ENCODE results near the gene CAT.
A peak's percentile ranks its signal among the peaks of the same experiment; 100 is the strongest.

The CAT gene

DNA sequence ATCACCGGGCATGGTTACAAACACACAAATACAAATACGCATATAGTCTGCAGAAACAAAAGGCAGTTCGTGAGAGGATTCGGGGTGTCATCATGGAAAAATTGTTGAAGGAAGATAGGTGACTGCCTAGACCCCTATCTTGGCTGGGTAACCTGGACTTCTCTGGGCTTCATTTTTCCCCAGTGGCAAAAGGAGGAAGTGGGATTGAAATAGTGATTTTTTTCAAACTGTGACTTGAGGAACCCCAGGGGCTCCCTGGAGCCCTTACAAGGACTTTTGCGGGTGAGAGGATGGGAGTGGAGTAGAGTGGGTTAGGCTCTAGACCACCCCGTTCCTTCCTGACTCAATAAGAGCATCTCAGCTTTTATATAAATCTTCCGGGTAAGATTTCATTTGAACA is 75.9 kb downstream of the CAT start:
- Histone ChIP-seq H3K27ac (ENCODE audit: low read depth, low read length) (no peak overlapping the region), H3K14ac (ENCODE audit: low read length) (no peak overlapping the region), H3K9me3 (ENCODE audit: insufficient read depth, low read depth, low read length) (no peaks in the 10 kb centered on the region), H4K12ac (ENCODE audit: low read depth, low read length) (no peak overlapping the region), H3K23ac (ENCODE audit: low read length) (no peak overlapping the region), H2BK12ac (ENCODE audit: low read length) (no peak overlapping the region), H2AFZ (ENCODE audit: insufficient read depth, low read length, poor library complexity) (no peak overlapping the region), H4K8ac (ENCODE audit: low read depth, low read length) (no peak overlapping the region), H2BK5ac (ENCODE audit: low read depth, low read length, poor library complexity) (no peak overlapping the region), H3K18ac (ENCODE audit: low read length) (no peak overlapping the region), H3K4me2 (ENCODE audit: low read length) (no peak overlapping the region), H3K4ac (ENCODE audit: low read depth, low read length) (no peak overlapping the region), H3K9ac (ENCODE audit: low read length) (no peak overlapping the region), H3K4me1 (ENCODE audit: control insufficient read depth in 1 of 2, insufficient read depth in 2 of 2, low read length in 2 of 2) (peaks cover 8% of the 10 kb centered on the region in 2 experiments), H2AK5ac (ENCODE audit: low read length) (no peak overlapping the region), H3K79me2 (ENCODE audit: control insufficient read depth, insufficient read depth, low read length, poor library complexity) (no peaks in the 10 kb centered on the region), H2BK120ac (ENCODE audit: insufficient read depth, low read length, poor library complexity) (no peak overlapping the region), H4K91ac (ENCODE audit: low read depth, low read length) (no peak overlapping the region), H3K4me3 (ENCODE audit: low read depth, low read length) (no peak overlapping the region), H3K27me3 (ENCODE audit: insufficient read depth, low read length) (no peaks in the 10 kb centered on the region), H3K79me1 (ENCODE audit: low read length) (no peaks in the 10 kb centered on the region), H3K36me3 (ENCODE audit: control insufficient read depth in 1 of 2, insufficient read depth in 2 of 2, low read length in 2 of 2) (no peaks in the 10 kb centered on the region)
- WGBS (ENCODE audit: extremely low coverage, insufficient coverage, insufficient read length), result no CpG with 5 or more reads among the region's 7 CpGs
- DNase-seq, result no peak

DNA sequence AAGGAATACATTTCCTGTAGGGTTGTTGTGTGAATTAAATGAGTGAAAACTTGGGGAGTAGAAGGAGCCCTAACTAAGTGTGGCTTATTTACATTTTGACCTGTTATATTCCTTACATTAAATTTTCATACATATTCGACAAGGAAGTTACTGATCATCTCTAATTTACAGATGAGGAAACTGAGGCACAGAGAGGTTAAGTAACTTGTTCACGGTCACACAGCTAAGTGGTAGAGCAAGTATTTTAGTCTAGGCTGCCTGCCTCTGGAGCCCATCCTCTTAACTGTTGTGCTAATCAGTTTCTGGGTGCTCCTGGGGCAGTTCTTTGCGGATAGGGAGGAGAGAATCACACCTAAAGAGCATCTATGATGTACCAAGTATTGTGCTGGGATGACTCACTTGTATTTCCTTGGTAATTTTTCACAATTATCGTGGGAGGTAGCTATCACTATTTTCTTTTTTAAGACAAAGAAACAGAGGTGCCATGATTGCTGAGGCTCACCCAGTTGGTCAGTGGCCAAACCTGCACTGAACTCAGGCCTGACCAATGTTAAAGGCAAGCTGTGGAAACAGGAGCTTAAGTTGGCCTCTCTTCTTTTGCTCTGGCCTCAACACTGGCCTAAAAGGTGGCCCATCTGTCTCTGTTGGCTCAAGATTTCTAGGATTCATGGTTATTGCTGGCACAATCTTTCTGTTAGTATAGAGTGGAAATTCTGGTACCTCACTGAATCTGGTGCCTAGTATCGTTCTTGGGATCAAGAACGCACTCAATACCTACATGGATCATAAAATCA is 77.7 kb downstream of the CAT start:
- Histone ChIP-seq H3K4me3 (ENCODE audit: low read depth, low read length) (no peak overlapping the region), H3K27me3 (ENCODE audit: insufficient read depth, low read length) (no peaks in the 10 kb centered on the region), H4K91ac (ENCODE audit: low read depth, low read length) (no peak overlapping the region), H3K4me1 (ENCODE audit: control insufficient read depth in 1 of 2, insufficient read depth in 2 of 2, low read length in 2 of 2) (peaks cover 8% of the 10 kb centered on the region in 2 experiments), H2BK12ac (ENCODE audit: low read length) (no peak overlapping the region), H3K9ac (ENCODE audit: low read length) (no peak overlapping the region), H3K23ac (ENCODE audit: low read length) (no peak overlapping the region), H3K36me3 (ENCODE audit: control insufficient read depth in 1 of 2, insufficient read depth in 2 of 2, low read length in 2 of 2) (no peaks in the 10 kb centered on the region), H3K4me2 (ENCODE audit: low read length) (no peak overlapping the region), H3K18ac (ENCODE audit: low read length) (no peak overlapping the region), H2BK5ac (ENCODE audit: low read depth, low read length, poor library complexity) (no peak overlapping the region), H3K14ac (ENCODE audit: low read length) (no peak overlapping the region), H3K9me3 (ENCODE audit: insufficient read depth, low read depth, low read length) (no peaks in the 10 kb centered on the region), H2BK120ac (ENCODE audit: insufficient read depth, low read length, poor library complexity) (no peak overlapping the region), H3K79me2 (ENCODE audit: control insufficient read depth, insufficient read depth, low read length, poor library complexity) (no peaks in the 10 kb centered on the region), H4K12ac (ENCODE audit: low read depth, low read length) (no peak overlapping the region), H3K27ac (ENCODE audit: low read depth, low read length) (no peak overlapping the region), H2AK5ac (ENCODE audit: low read length) (no peak overlapping the region), H3K79me1 (ENCODE audit: low read length) (no peaks in the 10 kb centered on the region), H3K4ac (ENCODE audit: low read depth, low read length) (no peak overlapping the region), H4K8ac (ENCODE audit: low read depth, low read length) (no peak overlapping the region), H2AFZ (ENCODE audit: insufficient read depth, low read length, poor library complexity) (no peak overlapping the region)
- WGBS (ENCODE audit: extremely low coverage, insufficient coverage, insufficient read length), result no CpG with 5 or more reads among the region's 6 CpGs
- no peak for DNase-seq

DNA sequence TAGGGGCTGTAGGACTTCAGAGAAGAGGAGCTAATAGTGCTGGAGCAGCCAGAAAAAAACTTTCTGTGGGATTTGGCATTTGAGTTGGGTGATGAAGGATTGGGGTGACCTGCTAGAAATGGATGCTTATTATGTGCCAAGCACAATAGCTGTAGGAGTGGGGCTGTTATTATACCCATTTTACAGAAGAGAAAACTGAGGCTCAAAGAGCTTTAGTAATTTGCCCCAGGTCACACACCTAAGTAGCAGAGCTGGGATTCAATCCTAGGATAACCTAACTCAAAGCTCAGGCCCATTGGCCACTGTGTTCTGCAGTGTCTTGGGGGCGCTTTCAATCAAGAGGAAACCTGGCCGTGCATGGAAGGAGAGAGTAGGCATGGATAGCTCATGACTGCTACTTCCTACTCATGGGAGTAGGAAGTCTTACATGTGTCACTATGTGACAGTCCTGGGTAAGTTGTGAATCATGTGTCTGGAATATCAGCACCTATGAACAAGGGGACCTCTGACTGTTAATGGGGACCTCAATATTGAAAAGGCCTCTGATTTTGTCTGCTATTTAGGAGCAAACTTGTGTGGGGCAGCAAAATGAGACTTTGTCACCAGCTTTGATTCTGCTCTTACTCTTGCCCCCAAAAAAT is 81.0 kb downstream of the CAT start:
- Histone ChIP-seq H2BK120ac (ENCODE audit: insufficient read depth, low read length, poor library complexity) (no peak overlapping the region), H3K4me1 (ENCODE audit: control insufficient read depth in 1 of 2, insufficient read depth in 2 of 2, low read length in 2 of 2) (no peaks in the 10 kb centered on the region), H3K18ac (ENCODE audit: low read length) (no peak overlapping the region), H4K12ac (ENCODE audit: low read depth, low read length) (no peak overlapping the region), H3K23ac (ENCODE audit: low read length) (no peak overlapping the region), H2BK12ac (ENCODE audit: low read length) (no peak overlapping the region), H3K4me2 (ENCODE audit: low read length) (no peak overlapping the region), H3K9me3 (ENCODE audit: insufficient read depth, low read depth, low read length) (no peaks in the 10 kb centered on the region), H2AK5ac (ENCODE audit: low read length) (no peak overlapping the region), H3K9ac (ENCODE audit: low read length) (no peak overlapping the region), H3K36me3 (ENCODE audit: control insufficient read depth in 1 of 2, insufficient read depth in 2 of 2, low read length in 2 of 2) (no peaks in the 10 kb centered on the region), H2AFZ (ENCODE audit: insufficient read depth, low read length, poor library complexity) (no peak overlapping the region), H3K4me3 (ENCODE audit: low read depth, low read length) (no peak overlapping the region), H3K27me3 (ENCODE audit: insufficient read depth, low read length) (no peaks in the 10 kb centered on the region), H3K79me2 (ENCODE audit: control insufficient read depth, insufficient read depth, low read length, poor library complexity) (no peaks in the 10 kb centered on the region), H2BK5ac (ENCODE audit: low read depth, low read length, poor library complexity) (no peak overlapping the region), H3K79me1 (ENCODE audit: low read length) (no peaks in the 10 kb centered on the region), H3K4ac (ENCODE audit: low read depth, low read length) (no peak overlapping the region), H3K27ac (ENCODE audit: low read depth, low read length) (no peak overlapping the region), H4K8ac (ENCODE audit: low read depth, low read length) (no peak overlapping the region), H4K91ac (ENCODE audit: low read depth, low read length) (no peak overlapping the region), H3K14ac (ENCODE audit: low read length) (no peak overlapping the region)
- no peak for DNase-seq
- no CpG with 5 or more reads among the region's 2 CpGs for WGBS (ENCODE audit: extremely low coverage, insufficient coverage, insufficient read length)

DNA sequence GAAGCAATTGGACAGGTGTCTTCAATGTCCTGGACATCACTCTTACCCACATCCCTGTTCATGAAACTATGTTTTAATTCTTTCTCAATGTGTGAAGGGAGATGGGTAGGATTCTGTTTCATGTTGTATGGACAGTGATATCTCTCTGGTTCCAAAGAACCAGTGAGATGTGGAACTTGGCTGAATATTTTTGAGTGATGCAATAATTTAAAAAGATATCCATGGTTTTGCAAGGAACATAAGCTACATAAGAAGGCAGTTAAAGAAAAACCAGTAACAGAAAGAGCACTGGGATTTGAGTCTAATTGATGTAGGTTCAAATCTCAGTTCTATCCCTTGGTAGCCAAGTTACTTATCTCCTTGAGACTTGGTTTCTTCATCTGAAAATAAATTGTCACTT is 82.5 kb downstream of the CAT start:
- Histone ChIP-seq H2BK12ac (ENCODE audit: low read length) (no peak overlapping the region), H4K8ac (ENCODE audit: low read depth, low read length) (no peak overlapping the region), H3K9ac (ENCODE audit: low read length) (no peak overlapping the region), H2BK120ac (ENCODE audit: insufficient read depth, low read length, poor library complexity) (no peak overlapping the region), H3K23ac (ENCODE audit: low read length) (no peak overlapping the region), H3K27ac (ENCODE audit: low read depth, low read length) (no peak overlapping the region), H4K12ac (ENCODE audit: low read depth, low read length) (no peak overlapping the region), H3K27me3 (ENCODE audit: insufficient read depth, low read length) (no peaks in the 10 kb centered on the region), H3K18ac (ENCODE audit: low read length) (no peak overlapping the region), H2AK5ac (ENCODE audit: low read length) (no peak overlapping the region), H3K4me2 (ENCODE audit: low read length) (no peak overlapping the region), H3K4me3 (ENCODE audit: low read depth, low read length) (no peak overlapping the region), H3K9me3 (ENCODE audit: insufficient read depth, low read depth, low read length) (no peaks in the 10 kb centered on the region), H2BK5ac (ENCODE audit: low read depth, low read length, poor library complexity) (no peak overlapping the region), H3K4me1 (ENCODE audit: control insufficient read depth in 1 of 2, insufficient read depth in 2 of 2, low read length in 2 of 2) (no peaks in the 10 kb centered on the region), H2AFZ (ENCODE audit: insufficient read depth, low read length, poor library complexity) (no peak overlapping the region), H4K91ac (ENCODE audit: low read depth, low read length) (no peak overlapping the region), H3K79me2 (ENCODE audit: control insufficient read depth, insufficient read depth, low read length, poor library complexity) (no peaks in the 10 kb centered on the region), H3K79me1 (ENCODE audit: low read length) (no peaks in the 10 kb centered on the region), H3K14ac (ENCODE audit: low read length) (no peak overlapping the region), H3K36me3 (ENCODE audit: control insufficient read depth in 1 of 2, insufficient read depth in 2 of 2, low read length in 2 of 2) (no peaks in the 10 kb centered on the region), H3K4ac (ENCODE audit: low read depth, low read length) (no peak overlapping the region)
- DNase-seq, result peak in 1 of 2 donors; percentile 16
